Right kidney (tissue), 1 donor: ENCODE data around the gene ABCG1.

Experiments
- DNase-seq: peaks from one replicate; pipeline ENCODE4 v3.0.0-alpha.2; 2016

Gene ABCG1

DNA sequence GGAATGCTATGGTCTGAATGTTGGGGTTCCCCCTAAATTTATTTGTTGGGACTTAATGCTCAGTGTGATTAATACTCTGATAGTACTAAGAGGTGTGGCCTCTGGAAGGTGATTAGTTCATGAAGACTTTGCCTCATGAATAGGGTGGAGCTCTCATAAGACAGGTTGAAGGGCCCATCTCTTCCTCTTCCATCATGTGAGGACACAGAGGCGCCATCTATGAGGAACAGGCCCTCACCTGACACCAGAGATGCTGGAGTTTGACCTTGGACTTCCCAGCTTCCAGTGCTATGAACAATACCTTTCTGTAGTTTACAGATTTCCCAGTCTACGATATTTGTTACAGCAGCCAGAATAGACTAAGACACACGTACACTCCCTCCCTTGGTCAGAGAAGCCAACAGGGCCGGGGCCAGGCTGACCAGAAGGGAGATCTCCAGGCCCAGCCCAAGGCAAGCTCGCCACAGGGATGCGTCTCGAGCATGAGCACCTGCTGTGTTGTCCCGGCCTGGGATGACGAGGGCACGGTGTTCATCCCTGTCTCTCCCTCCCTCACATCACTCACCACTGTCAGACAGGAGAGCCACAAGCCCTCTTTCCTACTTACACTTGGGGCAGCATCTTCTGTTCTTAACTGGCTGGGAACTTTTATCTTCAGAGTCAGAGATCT lies 4.7 kb upstream of the ABCG1 start:
- DNase-seq = no peak

DNA sequence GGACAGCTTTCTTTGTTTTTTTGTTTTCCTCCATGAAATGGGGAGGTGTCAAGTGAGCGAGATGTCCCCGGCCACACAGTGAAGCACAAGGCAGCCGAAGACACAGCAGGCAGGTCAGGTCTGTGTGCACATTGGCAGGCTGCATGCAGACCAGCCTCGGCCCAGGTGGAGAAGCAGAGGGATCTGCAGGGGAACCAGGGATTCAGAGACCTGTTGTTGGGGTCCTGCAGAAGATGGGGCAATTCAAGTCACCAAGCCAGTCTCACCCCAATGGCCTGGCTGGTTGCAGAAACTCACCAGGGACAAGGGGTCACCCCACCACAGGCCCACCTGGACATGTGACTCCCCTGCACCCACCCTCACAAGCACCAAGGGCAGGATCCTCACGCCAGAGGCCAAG lies 4.0 kb upstream of the ABCG1 start:
- no peak for DNase-seq

DNA sequence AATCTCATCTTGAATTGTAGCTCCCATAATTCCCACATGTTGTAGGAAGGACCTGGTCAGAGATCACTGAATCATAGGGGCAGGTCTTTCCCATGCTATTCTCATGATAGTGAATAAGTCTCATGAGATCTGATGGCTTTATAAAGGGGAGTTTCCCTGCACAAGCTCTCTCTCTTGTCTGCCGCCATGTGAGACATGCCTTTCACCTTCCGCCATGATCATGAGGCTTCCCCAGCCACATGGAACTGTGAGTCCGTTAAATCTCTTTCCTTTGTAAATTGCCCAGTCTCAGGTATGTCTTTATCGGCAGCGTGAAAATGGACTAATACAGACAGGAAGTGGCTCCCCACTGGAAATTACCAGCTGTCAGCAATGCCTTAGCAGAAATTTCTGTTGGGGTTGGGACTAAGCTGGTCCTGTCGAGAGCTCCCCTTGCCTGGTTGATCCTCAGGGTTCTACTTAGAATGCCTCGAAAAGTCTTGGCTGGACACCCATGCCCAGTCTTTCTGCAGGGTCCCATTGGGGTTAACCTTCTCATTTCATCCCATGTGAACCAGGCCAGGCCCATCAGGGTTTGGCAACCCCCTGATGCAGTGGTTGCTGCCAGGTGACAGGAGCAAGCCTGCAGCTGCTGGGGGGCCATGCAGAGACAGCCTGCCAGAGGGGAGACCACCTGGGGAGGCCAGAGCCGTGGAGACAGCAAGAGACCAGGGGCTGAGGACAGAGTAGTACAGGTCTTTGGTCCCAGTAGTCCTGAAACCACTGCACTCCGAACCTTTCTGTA lies 2.8 kb upstream of the ABCG1 start:
- DNase-seq = no peak

DNA sequence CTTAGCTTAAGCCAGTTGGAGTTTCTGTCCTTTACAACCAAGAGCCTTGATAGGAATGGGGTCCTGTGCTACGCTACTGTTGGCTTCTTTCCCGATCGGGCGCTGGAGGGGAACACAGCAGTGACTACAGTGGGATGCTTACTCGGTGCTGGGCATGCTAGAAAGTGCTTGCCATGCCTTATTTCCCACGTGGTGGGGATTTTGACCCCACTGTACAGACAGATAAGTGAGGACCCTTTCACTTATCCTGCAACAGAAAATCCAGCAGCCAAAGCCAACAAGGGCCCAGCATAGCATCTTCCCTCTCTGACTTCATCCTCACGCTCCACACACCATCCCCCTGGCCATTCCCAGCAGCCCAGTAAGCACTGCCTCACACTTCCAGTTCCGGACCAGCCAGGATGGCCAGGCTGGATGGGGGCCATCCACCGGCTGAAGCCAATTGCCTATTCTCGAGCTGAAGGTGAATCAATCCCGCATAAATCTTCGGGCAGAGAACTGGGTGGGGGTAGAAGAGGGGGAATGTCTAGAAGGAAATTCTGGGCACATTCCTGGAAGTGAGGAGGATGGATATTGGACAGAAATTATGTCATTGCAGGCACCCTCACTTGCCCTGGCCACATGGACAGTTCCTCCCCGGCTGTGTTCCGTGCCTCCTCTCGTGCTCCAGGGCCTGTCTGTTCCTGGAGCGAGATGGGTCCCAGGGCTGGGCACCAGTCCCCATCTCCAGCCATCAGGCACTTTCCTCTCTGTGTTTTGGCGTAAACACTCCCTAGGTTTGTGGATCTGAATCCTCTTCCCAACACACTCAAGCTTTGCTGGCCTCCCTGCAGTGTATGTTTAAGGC lies 2.0 kb upstream of the ABCG1 start:
- no peak for DNase-seq

DNA sequence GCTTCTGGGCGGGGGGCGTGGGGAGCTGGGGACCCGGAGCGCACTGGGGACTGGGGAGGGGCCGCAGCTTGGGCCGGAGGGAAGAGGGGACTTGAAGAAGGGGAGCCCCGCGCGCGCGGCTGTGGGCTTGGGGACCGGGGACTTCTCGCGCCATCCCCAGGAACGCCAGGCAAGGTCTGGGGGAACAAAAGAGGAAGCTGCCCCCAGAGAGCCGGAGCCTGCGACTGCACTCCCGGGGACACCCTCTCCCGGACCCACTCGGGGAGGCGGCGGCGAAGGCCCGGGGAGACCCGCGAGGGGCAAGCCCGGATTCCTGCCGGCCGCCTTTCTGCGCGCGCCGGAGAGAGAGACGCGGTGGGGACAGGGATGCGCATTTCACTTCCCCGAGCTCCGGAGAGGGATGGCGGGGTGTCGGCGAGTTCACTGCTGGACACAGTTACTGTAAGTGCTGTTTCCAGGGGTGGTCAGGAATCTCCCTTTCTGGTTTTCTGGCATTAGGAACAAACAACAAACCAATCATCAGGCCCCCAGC lies 732 bp downstream of the ABCG1 start:
- DNase-seq = peak; percentile 81

DNA sequence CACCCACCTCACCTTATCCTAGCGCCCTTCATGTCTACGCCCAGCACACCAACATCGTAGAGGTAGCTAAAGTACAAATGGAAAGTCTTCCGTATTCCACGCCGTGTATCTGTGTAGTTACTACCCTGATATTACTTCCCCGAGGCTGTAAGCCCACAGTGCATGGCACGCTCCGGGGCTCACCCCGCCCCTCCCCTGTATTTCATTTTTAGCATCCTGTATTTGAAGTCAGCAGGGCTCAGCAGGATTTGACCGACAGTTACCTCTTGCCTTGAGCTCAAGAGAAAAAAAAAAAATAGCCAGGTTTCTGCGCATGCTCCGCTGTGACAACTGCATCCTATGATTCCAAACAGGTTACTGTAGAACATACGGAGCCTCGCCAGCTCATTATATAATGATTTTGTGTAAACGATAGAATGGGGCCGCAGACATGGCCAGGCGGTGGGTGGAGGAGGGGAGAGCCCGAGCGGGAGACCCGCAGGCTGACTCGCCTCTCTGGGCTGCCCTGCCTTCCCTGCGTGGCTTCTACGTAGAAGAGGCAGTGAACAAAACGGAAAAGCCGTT lies 1.3 kb downstream of the ABCG1 start:
- peak; percentile 85 for DNase-seq

DNA sequence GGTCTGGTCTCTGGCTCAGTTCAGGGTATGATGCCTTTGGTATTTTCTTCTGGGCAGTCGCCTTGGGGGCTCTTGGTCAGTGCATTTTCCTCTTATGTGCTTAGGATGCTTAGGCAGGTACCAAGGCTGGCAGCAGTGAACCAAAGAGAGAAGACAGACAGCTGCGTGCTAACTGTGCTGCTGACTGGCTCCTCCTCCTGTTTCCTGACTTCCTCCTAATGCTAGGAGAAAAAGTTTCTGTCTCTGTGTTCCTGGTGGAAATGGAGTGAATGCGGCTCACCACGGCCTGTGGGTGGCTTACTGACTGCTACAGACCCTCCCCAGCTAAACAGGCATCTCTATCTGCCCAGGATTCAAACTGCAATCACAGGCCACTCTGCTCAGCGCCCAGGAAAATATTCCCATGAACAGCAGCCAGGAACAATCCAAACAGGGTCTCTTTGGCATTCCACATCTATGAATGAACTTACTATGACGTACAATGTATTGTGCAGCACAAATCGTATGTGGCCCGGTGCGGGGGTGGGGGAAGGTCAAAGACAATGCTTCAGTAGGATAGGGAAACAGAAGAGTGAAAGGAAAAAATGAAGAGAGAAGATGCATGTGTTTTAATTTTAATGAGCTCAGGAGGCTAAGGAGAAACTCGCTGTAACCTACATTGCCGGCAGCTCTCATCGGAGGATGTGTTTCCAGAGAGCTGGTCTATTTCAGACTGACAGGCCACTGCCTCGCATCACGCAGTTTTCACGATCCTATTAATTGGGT lies 2.8 kb downstream of the ABCG1 start:
- DNase-seq = no peak

DNA sequence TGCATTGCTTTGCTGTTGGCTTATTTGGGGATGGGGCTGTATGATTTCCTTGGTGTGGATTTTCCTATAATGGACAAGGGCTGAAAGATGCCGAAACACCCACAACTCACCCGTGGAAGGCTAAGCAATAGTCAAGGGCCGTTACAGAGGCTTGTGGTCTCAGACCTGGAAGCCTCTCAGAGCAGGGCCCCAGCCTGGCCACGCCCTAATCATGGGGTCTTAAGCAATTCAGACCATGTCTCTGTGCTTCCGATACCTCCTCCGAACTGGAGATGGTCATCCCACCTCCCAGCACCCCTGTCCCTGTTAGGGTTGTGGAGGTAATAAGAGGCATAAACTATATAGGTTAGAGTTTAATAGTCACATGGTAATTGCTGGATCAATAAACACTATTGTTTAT lies 3.4 kb downstream of the ABCG1 start:
- no peak for DNase-seq

DNA sequence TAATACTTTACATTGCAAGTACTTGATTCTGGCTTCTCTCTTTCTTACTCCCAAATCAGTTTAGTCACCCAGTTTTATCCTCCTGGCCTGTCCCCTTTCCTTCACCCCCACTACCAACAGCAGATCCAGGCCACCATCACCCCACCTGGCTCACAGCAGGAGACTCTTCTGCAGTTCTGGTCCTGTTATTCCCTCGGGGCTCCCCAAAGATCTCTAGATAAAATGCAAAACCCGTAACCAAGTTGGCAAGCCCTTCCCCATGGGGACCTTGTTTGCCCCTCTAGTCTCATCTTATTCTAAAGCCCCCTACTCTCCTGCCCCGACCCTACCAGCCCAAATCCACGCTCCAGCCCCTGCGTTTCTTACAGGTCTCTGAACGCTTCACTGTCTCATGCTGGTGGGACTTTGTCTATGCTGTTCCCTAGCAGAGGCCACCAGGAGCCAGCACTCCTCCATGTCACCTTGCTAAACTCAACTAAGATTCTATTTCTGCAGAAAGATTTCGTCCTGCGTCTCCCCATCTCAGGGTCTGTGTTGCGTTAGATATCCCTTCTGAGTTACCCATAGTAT lies 4.0 kb downstream of the ABCG1 start:
- DNase-seq = no peak

DNA sequence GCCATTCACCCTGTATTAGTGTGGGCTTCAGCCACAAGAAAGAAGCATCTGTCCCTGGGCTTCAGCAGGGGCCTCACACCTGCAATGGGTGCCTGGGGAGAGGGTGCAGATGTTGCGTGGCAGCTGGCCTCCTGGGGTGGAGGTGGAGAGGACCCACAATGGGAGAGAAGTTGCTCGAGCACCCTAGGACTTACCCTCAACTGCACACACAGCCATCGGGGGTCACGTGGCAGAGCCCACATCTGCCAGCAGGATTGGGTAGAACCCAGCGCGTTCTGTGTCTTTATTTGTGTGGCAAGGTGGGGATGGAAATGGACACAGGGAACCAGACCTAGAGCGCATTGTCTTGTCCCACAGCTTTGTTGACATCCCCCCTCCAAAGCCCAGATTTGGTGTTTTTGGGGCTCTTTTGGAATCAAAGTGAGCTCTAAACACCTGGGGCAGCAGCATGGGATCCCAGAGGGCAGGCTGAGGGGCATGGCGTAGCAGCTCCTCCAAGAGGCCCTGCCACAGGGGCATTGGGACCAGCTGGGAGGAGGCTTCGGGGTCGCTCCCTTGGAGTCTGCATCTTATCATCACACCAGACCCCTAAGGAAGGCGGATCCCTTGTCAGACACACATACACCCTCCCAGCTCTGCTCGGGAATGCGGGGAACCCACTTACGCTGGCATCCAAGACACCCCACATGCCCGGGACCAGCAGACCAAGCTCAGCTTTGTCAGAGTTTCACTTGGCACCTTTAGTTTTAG lies 5.1 kb downstream of the ABCG1 start:
- no peak for DNase-seq

DNA sequence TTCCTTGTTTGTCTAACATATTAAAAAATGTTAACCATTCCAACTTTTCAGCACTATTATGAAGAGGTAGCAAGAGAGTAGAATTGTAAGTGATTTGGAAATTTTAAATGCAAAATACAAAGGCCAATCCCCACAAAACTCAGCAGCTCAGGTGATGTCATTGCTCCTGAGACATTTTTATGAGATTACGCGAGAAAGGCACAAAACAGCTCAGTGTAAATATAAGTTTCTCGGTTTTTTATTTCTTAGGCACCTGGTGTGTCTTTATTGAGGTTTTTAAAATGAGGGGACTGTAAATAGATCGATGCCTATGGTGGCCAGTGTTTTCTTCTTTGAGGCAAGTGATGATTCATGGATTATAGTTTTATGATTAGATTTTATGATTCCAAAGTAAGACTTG lies 6.1 kb downstream of the ABCG1 start:
- DNase-seq = no peak

DNA sequence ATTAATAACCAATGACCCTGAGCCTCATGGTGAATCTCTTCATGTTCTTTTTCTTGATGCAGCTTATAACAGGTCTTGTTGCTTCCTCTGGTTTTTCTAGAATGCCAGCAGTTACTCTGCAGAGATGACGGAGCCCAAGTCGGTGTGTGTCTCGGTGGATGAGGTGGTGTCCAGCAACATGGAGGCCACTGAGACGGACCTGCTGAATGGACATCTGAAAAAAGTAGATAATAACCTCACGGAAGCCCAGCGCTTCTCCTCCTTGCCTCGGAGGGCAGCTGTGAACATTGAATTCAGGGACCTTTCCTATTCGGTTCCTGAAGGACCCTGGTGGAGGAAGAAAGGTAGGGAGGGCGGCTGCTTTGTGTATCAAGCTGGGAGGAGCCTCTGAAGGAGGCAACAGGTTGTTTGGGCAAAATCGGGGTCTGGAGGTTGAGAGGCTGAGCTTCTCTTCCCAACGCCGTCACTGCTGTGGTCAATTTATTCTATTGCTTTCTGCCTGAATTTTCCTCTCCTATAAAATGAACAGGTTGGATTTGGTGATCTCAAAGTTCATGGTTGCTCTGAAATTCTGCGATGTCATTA lies 6.7 kb downstream of the ABCG1 start:
- no peak for DNase-seq

DNA sequence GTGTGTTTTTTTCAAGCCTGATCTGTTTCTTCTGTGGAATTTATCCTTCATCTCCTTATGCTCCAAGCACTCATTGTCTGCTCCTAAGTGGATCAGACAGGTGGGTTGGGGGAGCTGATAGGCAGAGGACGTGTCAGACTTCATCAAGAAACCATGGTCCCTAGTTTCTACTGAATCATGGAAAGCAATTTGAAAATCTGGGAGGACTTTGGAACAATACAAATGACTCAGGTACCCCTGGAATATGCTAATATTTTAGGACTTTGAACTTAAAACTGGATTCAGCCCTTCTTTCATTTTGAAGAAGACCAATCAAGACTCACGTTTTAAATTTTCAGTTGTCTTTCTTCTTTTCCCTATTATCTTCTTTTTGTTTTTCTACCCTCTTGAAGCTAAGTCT lies 7.7 kb downstream of the ABCG1 start:
- DNase-seq = no peak

DNA sequence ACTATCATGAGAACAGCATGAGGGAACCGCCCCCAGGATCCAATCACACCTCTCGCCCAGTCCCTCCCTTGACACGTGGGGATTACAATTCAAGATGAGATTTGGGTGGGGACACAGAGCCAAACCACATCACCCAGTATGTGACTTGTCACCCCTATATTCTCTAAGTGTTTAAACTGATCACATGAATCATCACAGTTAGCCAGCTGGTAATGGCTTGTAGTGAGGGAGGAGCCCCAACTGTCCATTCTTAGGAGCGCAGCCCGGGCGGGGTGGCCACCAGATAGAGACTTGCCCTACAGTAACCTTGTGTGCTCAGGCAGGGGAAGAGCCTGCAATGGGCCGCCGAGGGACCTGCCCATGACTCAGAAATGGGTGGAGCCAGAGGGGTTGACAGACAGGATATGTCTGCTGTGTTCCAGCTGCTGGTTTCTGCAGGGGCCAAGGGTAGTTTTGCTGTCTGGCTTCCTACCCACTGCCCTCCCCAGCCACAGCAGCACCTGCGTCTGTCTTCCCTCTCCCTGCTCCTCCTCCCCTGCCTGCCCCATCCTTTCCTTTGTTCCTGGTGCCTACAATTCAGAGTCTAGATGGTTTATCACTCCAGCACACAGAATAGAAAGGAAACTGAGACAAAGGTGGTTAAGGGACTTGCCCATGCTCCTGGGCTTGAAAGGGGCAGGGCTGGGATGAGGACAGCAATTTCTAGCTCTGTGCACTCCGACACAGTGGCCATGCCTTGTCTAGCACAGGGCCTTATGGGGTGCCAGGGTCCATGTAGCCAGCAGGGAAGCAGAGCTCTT lies 9.2 kb downstream of the ABCG1 start:
- DNase-seq = no peak

DNA sequence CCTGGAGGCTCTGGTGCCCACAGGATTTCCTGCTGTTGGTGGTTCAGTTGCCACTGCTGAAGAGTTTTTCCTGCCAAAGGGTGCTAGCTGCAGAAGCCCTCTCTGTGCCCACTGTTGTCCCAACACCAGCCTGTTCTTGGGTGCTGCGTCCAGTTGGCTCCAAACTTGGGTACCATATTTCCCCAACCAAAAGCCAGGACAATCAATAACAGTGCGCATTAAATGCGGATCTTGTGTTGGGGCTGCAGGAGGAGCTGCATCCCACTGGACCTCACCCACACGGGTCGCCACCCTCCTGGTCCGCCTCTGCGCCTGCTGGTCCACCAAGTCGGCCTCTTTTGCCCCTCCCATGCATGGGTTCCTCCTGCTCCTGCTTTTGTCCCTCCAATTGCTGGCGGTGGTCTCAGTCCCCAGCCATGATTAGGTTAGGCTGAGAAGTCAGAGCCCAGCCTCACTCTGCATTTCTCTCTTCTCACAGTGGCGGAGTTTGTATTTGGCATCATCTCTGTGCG lies 9.8 kb downstream of the ABCG1 start:
- DNase-seq = no peak

DNA sequence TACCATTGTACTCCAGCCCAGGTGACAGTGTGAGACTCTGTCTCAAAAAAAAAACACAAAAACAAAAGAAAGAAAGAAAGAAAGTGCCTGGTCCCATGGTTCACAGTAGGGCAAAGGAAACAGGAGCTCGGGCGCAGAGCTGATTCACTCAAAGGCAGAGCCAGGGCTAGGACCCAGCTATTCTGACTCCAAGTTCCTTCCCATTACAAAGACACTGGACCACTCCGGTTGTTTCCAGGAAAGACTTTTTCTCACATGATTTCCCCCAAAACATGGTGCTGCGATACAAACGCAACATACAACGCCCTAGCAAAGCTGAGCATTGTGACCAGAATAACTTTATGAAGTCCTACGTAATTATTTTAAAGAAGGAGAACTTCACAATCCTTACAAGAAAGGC lies 10.7 kb downstream of the ABCG1 start:
- no peak for DNase-seq

DNA sequence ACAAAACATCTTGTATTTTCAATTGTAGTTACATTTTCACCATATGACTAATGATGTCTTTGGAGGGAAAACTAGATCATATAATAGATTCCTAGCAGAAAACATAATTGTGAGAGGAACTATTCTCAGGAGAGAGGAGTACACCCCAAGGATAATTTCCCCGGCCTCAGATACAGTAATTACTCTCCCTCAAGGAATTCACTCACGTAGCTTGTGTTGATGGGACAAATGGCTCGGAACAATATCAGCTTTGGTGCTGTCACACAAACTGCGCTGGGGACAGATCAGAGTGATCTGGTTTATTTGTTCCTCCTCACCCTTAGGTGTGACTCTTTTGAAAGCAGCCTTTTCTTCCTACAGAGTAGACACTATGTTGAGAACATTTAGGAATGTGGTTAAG lies 11.2 kb downstream of the ABCG1 start:
- no peak for DNase-seq

DNA sequence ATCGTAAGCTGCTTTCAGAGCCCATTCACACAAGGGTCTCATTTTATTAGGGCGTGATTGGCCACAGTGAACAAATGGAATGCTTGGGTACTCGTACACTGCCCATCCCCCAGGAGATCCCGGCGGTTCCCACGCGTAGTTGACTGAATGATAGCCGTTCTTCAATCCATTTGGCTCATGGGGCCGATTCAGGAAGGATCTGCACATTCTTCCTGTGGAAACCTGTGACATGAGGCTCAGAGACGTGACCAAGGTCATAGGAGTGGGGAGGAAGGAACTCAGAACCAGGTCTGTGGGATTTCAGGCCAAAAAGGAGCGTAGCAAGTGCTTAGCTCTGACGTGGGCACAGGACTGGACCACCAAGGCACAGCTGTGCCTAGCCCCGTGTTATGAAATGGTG lies 11.7 kb downstream of the ABCG1 start:
- DNase-seq = no peak

DNA sequence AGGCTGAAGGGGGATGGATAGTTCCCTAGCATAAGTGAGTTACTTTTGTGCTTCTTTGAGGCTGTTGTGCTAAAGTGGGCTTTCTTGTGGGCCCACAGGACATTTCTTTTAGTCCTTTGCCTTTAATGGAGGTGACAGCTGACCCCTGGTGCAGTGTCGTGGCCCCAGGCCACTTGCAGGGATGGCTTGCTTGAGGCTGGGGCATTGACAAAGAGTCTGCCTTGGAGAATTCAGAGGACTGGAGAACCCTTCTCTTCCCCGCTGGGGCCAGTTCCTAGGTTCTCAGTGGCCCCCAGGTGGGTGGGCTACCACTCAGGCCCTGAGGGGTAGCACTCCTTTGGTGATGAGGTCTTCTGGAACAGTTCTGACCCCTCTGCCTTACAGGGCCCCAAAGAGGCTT lies 12.8 kb downstream of the ABCG1 start:
- no peak for DNase-seq
